HG03280 (cell line): ENCODE data around the gene TSPAN32.

Experiments used
- ATAC-seq: cut with Tn5 transposase; IDR thresholded peaks from one replicate; pipeline ENCODE4 v1.9.1; 2021; ENCODE audit warnings: mild to moderate bottlenecking, moderate library complexity; ENCODE audit not compliant: unreplicated experiment

Gene TSPAN32

DNA sequence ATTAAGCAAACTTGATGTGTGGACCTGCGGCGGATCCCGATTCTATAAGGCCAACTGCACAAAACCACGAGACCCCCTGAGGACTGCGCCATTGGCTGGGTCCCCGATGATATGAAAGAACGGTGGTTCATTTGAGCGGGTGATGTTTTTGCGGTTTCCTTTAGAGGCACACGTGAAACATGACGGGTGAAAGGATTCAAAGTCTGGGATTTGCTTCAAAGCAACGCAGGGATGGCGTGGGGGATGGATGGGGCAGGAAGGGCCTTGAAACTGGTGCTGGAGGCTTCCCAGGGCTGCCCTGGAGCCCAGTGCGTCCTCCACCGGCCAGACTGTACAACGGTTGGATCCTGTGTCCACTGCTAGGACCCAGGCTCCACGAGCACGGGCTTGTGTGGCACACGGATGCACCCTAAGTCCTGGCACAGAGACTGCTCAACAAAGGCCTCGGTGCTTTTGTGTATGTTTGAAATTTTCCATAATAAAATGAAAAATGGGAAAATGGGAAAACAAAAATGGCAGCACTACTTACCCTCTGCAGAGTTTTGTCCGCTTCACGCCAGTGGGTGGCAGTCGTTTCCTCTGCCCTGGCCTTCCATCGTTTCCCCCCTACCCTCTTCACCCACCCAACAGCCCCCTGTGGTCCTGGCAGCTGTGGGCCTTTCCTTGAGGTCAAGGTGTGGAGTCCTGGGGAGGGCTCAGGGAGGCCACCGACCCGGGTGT is 35.1 kb upstream of the TSPAN32 start:
- ATAC-seq, result no peak

DNA sequence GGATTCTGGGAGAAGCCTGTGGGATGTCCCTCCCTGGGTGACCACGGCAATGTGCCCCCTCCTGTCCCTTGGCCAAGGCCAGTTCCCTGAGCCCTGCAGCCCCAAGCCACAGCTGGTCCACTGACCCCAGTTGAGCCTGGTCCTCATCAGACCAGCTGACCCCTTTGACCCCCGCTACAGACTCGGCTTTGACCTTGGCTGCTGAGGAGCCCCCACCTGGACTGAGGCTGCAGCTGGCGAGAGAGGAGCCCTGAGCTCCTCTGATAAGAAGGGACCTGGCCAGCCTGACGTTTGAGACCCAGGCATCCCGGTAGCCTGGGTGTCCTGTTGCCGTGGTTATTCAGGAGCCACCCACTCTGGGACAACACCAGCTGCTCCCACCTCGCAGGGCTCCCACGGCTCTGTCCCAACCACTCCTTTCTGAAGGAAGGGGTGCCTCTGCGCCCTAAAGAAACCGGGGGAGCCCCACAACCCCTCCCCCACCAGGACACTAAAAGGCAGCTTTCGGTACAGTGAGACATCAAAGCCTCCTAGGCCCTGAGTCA is 34.4 kb upstream of the TSPAN32 start:
- ATAC-seq, result no peak

DNA sequence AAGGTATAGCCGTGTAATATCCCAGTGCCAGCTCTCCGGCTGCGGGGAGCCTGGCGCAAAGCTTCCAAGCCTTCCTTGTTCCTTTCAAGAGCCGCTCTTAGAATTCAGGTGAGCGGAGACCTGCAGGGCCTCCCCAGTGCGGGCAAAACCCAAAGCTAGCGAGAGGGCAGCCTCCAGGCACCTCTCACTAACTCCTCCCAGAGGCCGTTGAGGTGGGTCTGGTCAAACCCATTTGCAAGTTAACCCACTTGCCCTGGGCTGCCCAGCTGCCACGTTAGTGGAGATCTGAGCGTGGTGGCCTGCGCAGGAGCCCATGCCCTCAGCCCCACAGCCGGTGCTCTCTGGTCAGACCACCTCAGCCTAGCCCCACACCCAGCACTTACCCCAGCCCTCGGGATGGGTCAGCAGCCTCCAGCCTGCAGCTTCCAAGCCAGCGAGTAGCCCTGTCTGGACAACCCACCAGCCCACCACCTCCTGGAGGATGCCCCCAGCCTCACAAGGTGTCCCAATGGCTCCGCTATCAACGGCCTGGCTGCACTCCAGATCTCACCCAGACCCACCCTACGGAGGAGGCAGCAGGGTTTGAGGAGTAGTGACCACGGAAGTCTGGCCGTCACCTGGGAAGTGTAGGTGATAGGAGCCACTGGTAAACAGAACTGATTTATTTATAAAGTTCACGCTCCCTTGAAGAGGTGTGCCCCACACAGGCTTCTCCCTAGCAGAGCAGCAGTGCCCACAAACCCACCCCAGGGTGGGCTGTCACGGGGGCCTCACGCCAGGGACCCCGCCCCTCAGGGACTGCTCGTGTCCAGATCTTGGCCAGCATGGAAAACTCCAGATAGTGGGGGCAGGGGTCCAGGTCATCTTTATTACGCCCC is 33.7 kb upstream of the TSPAN32 start:
- ATAC-seq, result no peak

- no peak for ATAC-seq
Measured at GRCh38 chr11:2268729-2269600, 32.8 kb upstream of the TSPAN32 start.

GRCh38 chr11:2269601-2270321 is 32.1 kb upstream of the TSPAN32 start:
- ATAC-seq, result no peak

GRCh38 chr11:2270322-2271076 is 31.3 kb upstream of the TSPAN32 start, which contains the start of gene ASCL2:
ASCL2 (minus strand) TSS chr11:2270588; CDS start chr11:2270332, 256 bp downstream.
- no peak for ATAC-seq

GRCh38 chr11:2271077-2271326 is 30.8 kb upstream of the TSPAN32 start:
- ATAC-seq, result no peak

DNA sequence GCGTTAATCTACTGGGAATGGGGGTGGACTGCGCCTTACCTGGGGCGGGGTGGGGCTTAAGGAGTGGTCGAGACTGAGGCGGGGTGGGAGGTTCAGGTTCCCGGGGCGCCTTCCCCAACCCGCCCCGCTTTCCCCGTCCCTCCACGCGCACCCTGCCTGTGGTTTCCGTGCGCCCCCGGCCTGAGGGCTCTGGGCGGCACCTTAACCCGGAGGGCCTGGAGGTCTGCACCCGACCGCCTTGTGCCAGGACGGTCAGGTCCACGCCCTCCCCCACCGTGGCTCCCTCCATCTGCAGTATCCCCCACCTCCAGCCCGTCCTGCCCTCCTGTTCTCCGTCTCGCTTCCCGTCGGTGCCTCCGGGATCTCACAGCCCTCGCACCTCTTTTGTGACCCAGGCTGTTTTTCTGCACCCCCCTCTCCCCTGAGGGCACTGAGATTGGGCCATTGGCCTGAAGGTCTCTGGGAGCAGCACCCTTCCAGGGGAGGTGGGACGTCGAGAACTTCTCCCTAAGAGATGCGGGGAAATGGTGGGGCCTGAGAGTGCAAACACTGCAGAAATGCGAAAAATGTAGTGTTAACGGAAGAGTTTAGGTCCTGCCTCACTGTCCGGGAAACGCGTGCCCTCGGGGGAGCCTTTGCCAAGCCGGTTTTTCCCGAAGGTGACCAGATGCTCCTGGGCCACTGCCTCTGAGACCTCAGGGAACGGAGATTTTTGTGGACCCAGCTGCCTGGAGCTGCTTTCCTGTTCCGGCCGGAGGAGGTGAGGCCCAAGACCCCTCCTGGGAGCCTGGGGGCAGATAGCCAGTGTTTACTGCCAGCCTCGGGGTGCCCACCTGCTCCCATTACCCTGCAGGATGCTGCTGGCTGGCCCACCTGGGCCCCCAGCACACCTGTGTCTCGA is 30.2 kb upstream of the TSPAN32 start:
- ATAC-seq, result no peak

GRCh38 chr11:2272228-2272945 is 29.4 kb upstream of the TSPAN32 start:
- no peak for ATAC-seq

DNA sequence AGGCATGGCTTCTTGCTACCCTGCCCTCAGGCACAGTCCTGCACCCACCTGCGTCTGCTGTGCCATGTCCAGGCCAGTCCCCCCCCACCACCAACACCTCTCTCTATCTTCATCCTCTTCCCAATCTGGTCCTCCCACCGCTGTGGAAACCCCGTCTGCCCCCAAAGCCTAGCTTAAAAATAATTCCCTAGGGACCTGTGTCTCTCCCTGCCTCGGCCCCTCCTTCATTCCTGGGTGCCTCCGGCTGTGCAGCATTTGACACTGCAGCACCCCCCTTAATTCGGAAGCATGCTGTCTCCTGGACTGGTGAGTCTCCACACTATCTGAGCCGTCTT is 28.9 kb upstream of the TSPAN32 start:
- ATAC-seq, result no peak

DNA sequence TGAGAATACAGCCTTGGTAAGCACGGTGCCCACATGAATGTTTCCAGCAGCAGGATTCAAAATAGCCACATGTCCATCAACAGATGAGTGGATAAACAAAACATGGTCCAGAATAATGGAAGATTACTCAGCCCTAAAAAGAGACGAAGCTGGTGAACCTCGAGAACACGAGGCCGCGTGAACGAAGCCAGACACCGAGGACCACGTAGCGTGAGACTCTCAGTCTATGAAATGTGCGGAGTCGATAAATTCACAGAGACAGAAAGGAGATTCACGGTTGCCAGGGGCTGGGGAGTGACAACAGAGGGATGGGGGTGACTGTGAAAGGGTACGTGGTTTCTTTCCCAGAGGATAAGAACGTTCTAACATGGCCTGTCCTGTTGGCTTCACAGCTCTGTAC is 28.5 kb upstream of the TSPAN32 start:
- ATAC-seq, result no peak

DNA sequence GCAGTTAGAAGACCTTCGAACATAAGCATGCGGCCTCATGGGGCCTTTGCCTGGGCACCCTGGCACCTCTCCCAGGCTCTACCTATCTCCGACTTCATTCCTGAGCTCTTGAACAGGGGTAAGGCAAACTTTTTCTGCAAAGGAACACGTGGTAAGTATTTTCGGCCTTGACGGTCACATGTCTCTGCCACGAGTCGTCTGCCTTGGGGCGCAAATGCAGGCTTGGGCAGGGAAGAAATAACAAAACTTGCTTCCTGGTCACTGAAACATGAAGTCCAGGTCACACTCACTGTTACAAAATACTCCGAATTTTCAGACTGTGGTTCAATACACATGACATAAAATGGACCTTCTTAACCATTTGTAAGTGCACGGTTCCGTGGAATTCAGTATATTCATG is 28.0 kb upstream of the TSPAN32 start:
- no peak for ATAC-seq

DNA sequence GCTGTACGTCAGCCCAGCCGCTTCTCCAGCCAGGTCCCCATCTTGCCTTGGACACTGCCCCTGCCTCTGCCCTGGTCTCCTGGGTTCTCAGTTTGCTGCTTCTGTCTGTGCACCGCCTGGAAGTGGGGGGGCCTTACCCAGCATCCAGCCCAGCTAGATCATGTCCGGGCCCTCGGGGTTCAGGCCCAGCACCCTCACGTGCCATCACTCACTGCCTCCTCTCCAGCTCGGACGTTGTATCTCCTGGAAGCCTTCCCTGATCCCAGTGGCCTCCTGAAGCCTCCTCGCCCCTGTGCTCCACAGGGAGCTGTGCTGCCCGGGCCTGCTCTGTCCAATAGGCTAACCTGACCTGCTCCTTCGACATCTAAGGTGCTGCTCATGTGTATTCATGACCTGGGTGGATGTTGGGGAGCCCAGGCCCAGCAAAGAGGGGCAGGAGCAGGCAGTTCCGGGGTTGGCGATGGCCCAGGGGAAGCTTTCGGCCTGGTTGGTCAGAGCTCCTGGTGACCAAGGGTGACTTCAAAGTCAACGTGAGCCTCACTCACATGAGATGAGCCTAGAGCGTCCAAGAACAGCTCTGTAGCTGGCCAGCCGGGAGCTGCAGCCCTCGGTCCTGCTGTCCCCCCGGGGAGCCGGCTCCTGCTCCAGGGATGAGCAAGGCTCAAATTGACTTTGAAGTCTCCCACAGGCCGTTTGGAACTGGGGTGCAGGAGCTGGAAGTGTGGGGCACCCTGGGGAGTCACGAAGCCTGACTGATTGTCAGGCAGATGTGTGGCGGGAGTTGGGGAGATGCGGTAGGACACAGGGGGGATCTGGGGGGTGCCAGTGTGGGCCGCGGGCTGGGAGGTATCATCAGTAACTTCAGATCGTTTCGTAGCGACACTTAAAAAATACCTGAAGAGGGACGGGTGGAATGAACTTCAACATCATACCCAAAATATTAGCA is 26.2 kb upstream of the TSPAN32 start:
- ATAC-seq, result no peak

GRCh38 chr11:2276280-2277007 is 25.4 kb upstream of the TSPAN32 start:
- no peak for ATAC-seq

DNA sequence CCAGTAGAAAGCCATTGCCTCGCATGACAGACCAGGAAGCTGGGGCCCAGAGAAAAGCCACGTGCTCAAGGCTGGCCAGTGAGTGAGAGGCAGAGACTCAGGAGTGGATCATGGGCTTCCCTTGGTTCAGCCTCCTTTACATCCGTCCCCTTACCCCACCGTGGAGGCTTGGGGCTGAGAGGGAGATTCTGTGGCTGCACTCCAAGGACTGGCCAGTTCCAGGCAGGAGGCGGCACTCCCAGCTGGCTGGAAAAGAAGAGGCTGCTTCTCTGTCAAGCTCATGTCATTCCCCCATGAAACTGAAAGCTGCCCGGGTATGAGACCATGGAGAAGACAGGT is 24.8 kb upstream of the TSPAN32 start:
- no peak for ATAC-seq

- no peak for ATAC-seq
Measured at GRCh38 chr11:2277933-2278523, 23.8 kb upstream of the TSPAN32 start.
